GM15510 (cell line): Measurements from ENCODE around the gene VAPA.

Experiments
- POLR2A ChIP-seq: IDR thresholded peaks from 3 replicates; pipeline ENCODE4 v1.6.1; 2011; ENCODE audit warnings: borderline replicate concordance; ENCODE audit not compliant: insufficient read length; ENCODE audit errors: extremely low read depth

The VAPA gene

GRCh38 chr18:9877655-9878014 is 36.2 kb upstream of the VAPA start:
- TF ChIP-seq POLR2A: no peak

GRCh38 chr18:9878095-9878494 is 35.7 kb upstream of the VAPA start:
- no peak for TF ChIP-seq POLR2A

- TF ChIP-seq POLR2A: no peak
Observed at GRCh38 chr18:9878783-9879242, 35.0 kb upstream of the VAPA start.

- TF ChIP-seq POLR2A: no peak
Observed at GRCh38 chr18:9884090-9884489, 29.7 kb upstream of the VAPA start.

GRCh38 chr18:9884532-9885140 is 29.2 kb upstream of the VAPA start:
- TF ChIP-seq POLR2A: no peak

GRCh38 chr18:9885170-9886004 is 28.4 kb upstream of the VAPA start, which contains the start of gene TXNDC2:
TSS of gene TXNDC2 (plus strand) at chr18:9885973. CDS start at chr18:9886681, 708 bp downstream.
- no peak for TF ChIP-seq POLR2A

GRCh38 chr18:9886005-9886348 is 27.8 kb upstream of the VAPA start:
- no peak for TF ChIP-seq POLR2A

- no peak for TF ChIP-seq POLR2A
Observed at GRCh38 chr18:9887992-9888391, 25.8 kb upstream of the VAPA start.

GRCh38 chr18:9890196-9890595 is 23.6 kb upstream of the VAPA start:
- no peak for TF ChIP-seq POLR2A

- no peak for TF ChIP-seq POLR2A
Observed at GRCh38 chr18:9890957-9891356, 22.9 kb upstream of the VAPA start.

- TF ChIP-seq POLR2A: no peak
Observed at GRCh38 chr18:9894454-9895068, 19.3 kb upstream of the VAPA start.

- no peak for TF ChIP-seq POLR2A
Observed at GRCh38 chr18:9897129-9897528, 16.7 kb upstream of the VAPA start.

- no peak for TF ChIP-seq POLR2A
Observed at GRCh38 chr18:9898792-9899549, 14.8 kb upstream of the VAPA start.

GRCh38 chr18:9900699-9901098 is 13.1 kb upstream of the VAPA start:
- no peak for TF ChIP-seq POLR2A

- TF ChIP-seq POLR2A: no peak
Observed at GRCh38 chr18:9901377-9901776, 12.4 kb upstream of the VAPA start.

GRCh38 chr18:9902832-9903231 is 11.0 kb upstream of the VAPA start:
- TF ChIP-seq POLR2A: no peak

- no peak for TF ChIP-seq POLR2A
Observed at GRCh38 chr18:9905401-9905922, 8.4 kb upstream of the VAPA start.
